Fibroblast of skin of right biceps (primary cell): Measurements from ENCODE around the gene EFS.
"Not testable (repeated sequence)": the region's sequence is repeated elsewhere in the genome, so short reads cannot be mapped to it uniquely, and the experiment has no call there.

Experiments
- DNase-seq: peaks from one replicate; pipeline ENCODE4 v3.0.0-alpha.2; 2013

The EFS gene

GRCh38 chr14:23365036-23365731 is at the start of gene EFS:
Gene EFS, minus strand, starts transcription at chr14:23365172. Its CDS starts 147 bp downstream, at chr14:23365025.
- peak; percentile 56 for DNase-seq

GRCh38 chr14:23414254-23414653 is 49.3 kb upstream of the EFS start:
- DNase-seq, result no peak

GRCh38 chr14:23413681-23414080 is 48.7 kb upstream of the EFS start:
- DNase-seq, result no peak

GRCh38 chr14:23411563-23412525 is 46.9 kb upstream of the EFS start:
- DNase-seq, result no peak

- DNase-seq, result no peak
These were observed 45.1 kb upstream of the EFS start for GRCh38 chr14:23409966-23410635.

GRCh38 chr14:23409475-23409874 is 44.5 kb upstream of the EFS start:
- no peak for DNase-seq

GRCh38 chr14:23408307-23408630 is 43.3 kb upstream of the EFS start:
- no peak for DNase-seq

- DNase-seq, result no peak
These were observed 42.7 kb upstream of the EFS start, which contains the start of gene MYH6 for GRCh38 chr14:23407516-23408306. Gene MYH6, minus strand, starts transcription at chr14:23408273. Its CDS starts 1,050 bp downstream, at chr14:23407223.

- no peak for DNase-seq
These were observed 41.9 kb upstream of the EFS start for GRCh38 chr14:23406725-23407355.

GRCh38 chr14:23406244-23406643 is 41.3 kb upstream of the EFS start:
- no peak for DNase-seq

GRCh38 chr14:23405516-23406025 is 40.6 kb upstream of the EFS start:
- DNase-seq, result no peak

GRCh38 chr14:23405096-23405495 is 40.1 kb upstream of the EFS start:
- DNase-seq, result no peak

GRCh38 chr14:23404331-23404900 is 39.4 kb upstream of the EFS start:
- DNase-seq, result no peak

- DNase-seq, result no peak
These were observed 38.9 kb upstream of the EFS start for GRCh38 chr14:23403908-23404307.

- no peak for DNase-seq
These were observed 38.1 kb upstream of the EFS start for GRCh38 chr14:23403139-23403438.

GRCh38 chr14:23402296-23403138 is 37.5 kb upstream of the EFS start:
- DNase-seq, result no peak

GRCh38 chr14:23401291-23401690 is 36.3 kb upstream of the EFS start:
- DNase-seq, result no peak

GRCh38 chr14:23400496-23401149 is 35.7 kb upstream of the EFS start:
- DNase-seq, result not testable (repeated sequence)

- no peak for DNase-seq
These were observed 34.6 kb upstream of the EFS start for GRCh38 chr14:23399591-23399990.

- no peak for DNase-seq
These were observed 34.2 kb upstream of the EFS start for GRCh38 chr14:23399136-23399535.
